Measurements from ENCODE around the gene JCAD.

Gene JCAD

DNA sequence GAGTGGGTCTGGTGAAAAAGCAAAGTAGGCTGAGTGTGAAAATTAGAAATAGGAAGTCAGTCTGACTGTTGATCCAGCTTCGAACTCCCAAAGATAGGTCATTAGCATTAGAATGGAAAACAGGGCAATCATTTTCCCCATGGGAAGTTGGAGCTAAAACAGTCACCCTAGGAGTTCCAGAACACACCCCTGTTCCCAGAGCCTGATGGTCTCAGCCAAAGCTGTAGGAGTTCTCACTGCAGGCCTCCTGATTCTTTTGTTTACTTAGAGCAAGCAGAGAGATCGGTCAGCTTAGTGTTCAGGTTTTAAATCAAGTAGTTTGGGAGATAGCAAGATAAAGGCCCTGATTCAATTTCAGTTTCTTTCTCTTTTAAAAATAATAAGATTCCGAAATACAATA, 28.8 kb upstream of the JCAD start:
- TF ChIP-seq, protein P1, sequence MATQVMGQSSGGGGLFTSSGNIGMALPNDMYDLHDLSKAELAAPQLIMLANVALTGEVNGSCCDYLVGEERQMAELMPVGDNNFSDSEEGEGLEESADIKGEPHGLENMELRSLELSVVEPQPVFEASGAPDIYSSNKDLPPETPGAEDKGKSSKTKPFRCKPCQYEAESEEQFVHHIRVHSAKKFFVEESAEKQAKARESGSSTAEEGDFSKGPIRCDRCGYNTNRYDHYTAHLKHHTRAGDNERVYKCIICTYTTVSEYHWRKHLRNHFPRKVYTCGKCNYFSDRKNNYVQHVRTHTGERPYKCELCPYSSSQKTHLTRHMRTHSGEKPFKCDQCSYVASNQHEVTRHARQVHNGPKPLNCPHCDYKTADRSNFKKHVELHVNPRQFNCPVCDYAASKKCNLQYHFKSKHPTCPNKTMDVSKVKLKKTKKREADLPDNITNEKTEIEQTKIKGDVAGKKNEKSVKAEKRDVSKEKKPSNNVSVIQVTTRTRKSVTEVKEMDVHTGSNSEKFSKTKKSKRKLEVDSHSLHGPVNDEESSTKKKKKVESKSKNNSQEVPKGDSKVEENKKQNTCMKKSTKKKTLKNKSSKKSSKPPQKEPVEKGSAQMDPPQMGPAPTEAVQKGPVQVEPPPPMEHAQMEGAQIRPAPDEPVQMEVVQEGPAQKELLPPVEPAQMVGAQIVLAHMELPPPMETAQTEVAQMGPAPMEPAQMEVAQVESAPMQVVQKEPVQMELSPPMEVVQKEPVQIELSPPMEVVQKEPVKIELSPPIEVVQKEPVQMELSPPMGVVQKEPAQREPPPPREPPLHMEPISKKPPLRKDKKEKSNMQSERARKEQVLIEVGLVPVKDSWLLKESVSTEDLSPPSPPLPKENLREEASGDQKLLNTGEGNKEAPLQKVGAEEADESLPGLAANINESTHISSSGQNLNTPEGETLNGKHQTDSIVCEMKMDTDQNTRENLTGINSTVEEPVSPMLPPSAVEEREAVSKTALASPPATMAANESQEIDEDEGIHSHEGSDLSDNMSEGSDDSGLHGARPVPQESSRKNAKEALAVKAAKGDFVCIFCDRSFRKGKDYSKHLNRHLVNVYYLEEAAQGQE (IDR thresholded peaks at IDR 0.05; ENCODE audit: insufficient read depth in 1 of 2, low read depth in 2 of 2, low read length in 2 of 2) = no peak
- no peak for TF ChIP-seq FOXP2 (optimal IDR thresholded peaks at IDR 0.05; ENCODE audit: borderline replicate concordance, extremely low read depth, extremely low read length, insufficient read depth)

DNA sequence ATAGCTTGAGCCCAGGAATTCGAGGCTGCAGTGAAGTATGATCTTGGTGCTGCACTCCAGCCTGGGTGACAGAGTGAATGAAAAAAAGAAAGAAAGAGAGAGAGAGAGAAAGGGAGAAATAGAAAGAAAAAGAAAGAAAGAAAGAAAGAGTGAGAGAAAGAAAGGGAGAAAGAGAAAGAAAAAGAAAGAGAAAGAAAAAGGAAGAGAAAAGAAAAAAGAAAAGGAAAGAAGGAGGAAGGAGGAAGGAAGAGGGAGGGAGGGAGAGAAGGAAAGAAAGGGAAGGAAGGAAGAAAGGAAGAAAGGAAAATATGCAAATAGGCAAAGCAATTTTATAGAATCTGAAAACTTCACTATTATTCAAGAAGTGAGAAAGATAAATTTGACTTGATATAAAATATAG, 24.5 kb upstream of the JCAD start:
- TF ChIP-seq SIN3A (IDR thresholded peaks at IDR 0.05; ENCODE audit: borderline replicate concordance, insufficient read depth, low read length) = no peak
- no peak for TF ChIP-seq FOXP2 (optimal IDR thresholded peaks at IDR 0.05; ENCODE audit: borderline replicate concordance, extremely low read depth, extremely low read length, insufficient read depth)
- no peak for TF ChIP-seq TAF1 (IDR thresholded peaks at IDR 0.05; ENCODE audit: borderline replicate concordance, insufficient read depth, low read length)
- no peak for TF ChIP-seq POLR2AphosphoS5 (IDR thresholded peaks at IDR 0.05; ENCODE audit: low read depth, low read length)
- TF ChIP-seq, protein P1 (IDR thresholded peaks at IDR 0.05; ENCODE audit: insufficient read depth in 1 of 2, low read depth in 2 of 2, low read length in 2 of 2) = no peak

DNA sequence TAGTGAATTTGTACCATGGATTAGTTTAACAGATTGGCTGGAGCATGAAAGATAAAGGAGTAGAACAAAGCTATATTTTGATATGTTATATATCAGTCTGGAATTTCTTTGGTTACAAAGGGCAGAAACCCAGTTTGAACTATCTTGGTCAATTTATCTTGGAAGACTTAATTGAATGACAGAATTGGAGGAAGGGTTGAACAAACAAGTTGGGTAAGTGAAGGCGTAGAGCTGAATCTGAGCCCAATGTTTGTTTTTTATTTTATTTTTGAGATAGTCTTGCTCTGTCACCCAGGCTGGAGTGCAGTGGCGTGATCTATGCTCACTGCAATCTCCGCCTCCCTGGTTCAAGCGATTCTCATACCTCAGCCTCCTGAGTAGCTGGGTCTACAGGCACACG, 21.8 kb upstream of the JCAD start:
- TF ChIP-seq, protein P1 (IDR thresholded peaks at IDR 0.05; ENCODE audit: insufficient read depth in 1 of 2, low read depth in 2 of 2, low read length in 2 of 2) = no peak
- TF ChIP-seq POLR2AphosphoS5 (IDR thresholded peaks at IDR 0.05; ENCODE audit: low read depth, low read length) = no peak
- no peak for TF ChIP-seq FOXP2 (optimal IDR thresholded peaks at IDR 0.05; ENCODE audit: borderline replicate concordance, extremely low read depth, extremely low read length, insufficient read depth)

DNA sequence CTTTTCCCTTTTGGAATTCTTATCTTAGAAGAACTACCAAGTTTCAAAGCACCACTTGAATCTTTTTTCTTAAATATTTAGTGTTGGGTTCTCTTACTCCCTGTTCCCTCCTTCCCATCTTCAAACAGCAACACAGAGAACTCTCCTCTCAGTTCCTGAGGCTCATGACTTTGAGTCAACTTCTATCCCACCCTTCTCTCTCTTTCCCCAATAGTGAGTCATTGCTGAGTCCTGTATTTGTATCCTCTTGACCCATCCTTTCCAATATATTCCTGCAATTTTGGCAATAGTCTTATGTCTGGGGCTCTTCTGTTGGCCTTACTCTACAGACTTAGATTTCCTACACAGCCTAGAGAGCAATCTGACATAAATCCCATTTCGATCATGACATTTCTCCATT, 20.8 kb upstream of the JCAD start:
- no peak for TF ChIP-seq FOXP2 (optimal IDR thresholded peaks at IDR 0.05; ENCODE audit: borderline replicate concordance, extremely low read depth, extremely low read length, insufficient read depth)
- no peak for TF ChIP-seq SIN3A (IDR thresholded peaks at IDR 0.05; ENCODE audit: borderline replicate concordance, insufficient read depth, low read length)
- no peak for TF ChIP-seq POLR2AphosphoS5 (IDR thresholded peaks at IDR 0.05; ENCODE audit: low read depth, low read length)
- no peak for TF ChIP-seq TAF1 (IDR thresholded peaks at IDR 0.05; ENCODE audit: borderline replicate concordance, insufficient read depth, low read length)
- TF ChIP-seq, protein P1 (IDR thresholded peaks at IDR 0.05; ENCODE audit: insufficient read depth in 1 of 2, low read depth in 2 of 2, low read length in 2 of 2) = no peak

DNA sequence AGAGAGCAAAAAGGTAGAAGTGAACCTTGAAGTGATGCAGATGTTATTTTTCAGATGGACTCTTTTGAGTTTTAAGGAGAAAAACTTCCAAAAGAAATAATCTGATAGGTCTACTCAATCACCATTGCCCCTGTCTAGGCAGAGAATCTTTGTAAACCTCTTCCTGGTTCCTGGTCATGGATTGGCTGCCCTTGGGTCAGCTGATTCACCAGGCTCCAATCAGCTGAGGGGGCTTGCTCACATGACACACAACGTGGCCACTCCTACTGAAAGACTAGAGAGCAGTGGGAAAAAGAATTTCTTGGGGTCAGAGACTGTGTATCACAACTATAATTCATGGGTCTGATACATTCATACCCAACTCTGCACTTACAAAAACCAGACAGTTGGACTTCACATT, 20.0 kb upstream of the JCAD start:
- no peak for TF ChIP-seq SIN3A (IDR thresholded peaks at IDR 0.05; ENCODE audit: borderline replicate concordance, insufficient read depth, low read length)
- TF ChIP-seq TAF1 (IDR thresholded peaks at IDR 0.05; ENCODE audit: borderline replicate concordance, insufficient read depth, low read length) = no peak
- no peak for TF ChIP-seq POLR2AphosphoS5 (IDR thresholded peaks at IDR 0.05; ENCODE audit: low read depth, low read length)
- TF ChIP-seq, protein P1 (IDR thresholded peaks at IDR 0.05; ENCODE audit: insufficient read depth in 1 of 2, low read depth in 2 of 2, low read length in 2 of 2) = no peak
- TF ChIP-seq FOXP2 (optimal IDR thresholded peaks at IDR 0.05; ENCODE audit: borderline replicate concordance, extremely low read depth, extremely low read length, insufficient read depth) = no peak
